Activated CD8-positive, alpha-beta memory T cell treated with anti-CD3 and anti-CD28 coated beads for 48 hours (primary cell): Measurements from ENCODE around the gene SEMA4D.

Experiments used
- DNase-seq, 3 experiments: peaks; one replicate each; pipeline ENCODE4 v3.0.0-alpha.2; 2020; ENCODE audit warnings: low read depth in 2 of 3, low spot score in 2 of 3

Gene SEMA4D

GRCh38 chr9:89528540-89528939, 30.6 kb upstream of the SEMA4D start:
- DNase-seq, result no peak

- DNase-seq, result no peak
Measured at GRCh38 chr9:89528131-89528530, 30.2 kb upstream of the SEMA4D start.

GRCh38 chr9:89527084-89527483, 29.2 kb upstream of the SEMA4D start:
- no peak for DNase-seq

DNA sequence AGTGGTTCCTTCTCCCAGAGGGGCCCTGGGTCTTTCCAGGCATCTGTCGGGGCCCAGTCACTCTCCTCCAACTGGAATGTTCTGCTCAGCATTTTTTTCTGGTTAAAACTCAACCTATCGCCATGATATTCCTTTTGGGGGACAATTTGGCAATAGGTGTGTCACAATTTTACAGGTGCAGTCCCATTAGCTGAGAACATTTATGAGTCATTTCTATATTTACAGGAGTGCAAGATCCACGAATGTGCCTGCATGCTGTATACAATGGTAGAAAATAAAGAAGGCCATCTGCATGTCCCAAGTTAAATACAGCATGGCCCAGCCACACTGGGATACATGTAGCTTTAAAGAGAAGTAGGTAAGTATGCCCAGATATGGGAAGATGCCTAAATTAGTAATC, 28.8 kb upstream of the SEMA4D start:
- no peak for DNase-seq

GRCh38 chr9:89525446-89526374, 27.8 kb upstream of the SEMA4D start:
- no peak for DNase-seq

- no peak for DNase-seq
Measured at GRCh38 chr9:89524963-89525362, 27.1 kb upstream of the SEMA4D start.

GRCh38 chr9:89523948-89524347, 26.0 kb upstream of the SEMA4D start:
- DNase-seq, result no peak

DNA sequence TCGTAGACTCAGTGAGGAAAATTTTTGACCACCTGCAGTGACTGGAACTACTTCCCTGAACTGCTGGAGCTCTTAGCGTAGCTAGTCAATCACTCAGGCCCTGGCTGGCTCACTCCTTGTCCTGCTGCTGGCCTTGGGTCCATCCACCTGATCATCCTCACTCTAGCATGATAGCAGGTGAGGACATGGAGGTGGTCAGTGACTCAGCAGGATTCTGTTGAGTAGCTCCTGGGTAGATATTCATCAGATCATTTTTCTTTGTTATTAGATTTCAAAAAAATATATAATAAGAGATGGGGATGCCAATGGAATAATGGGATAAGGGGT, 25.0 kb upstream of the SEMA4D start:
- no peak for DNase-seq

DNA sequence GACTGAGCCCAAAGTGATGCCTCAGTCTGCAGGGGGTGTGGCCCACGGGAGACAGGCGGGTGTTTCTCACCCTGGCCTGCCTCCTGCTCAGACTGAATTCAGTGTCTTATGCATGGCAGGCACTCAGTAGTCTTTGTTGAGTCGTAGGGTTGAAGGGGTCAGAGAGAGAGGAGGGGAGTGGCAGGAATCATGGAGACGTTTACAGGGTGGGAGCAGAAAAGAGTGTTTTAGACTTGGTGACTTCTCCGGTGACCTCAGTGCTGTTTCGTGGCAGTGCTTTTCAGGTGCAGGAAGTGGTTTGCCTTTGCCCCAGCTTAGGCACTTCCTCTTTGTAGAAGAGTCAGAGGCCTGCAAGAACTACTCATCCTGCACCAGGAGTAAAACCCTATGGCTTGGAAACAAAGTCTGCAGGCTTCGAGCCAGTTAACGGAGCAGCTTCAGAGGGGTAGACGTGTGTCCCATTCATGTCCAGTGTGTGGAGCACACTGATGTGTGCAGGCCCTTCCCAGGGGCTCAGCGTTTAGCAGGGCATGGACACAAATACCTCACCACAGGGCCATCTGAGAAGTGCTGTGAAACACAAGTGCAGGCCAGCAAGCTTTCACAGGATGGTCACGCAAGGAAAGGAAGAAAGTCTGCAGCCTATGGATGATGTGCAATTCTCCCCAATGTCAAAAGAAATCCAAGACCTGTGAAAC, 24.5 kb upstream of the SEMA4D start:
- peak in 1 of 3 experiments; percentile 40 for DNase-seq

GRCh38 chr9:89519366-89519805, 21.5 kb upstream of the SEMA4D start:
- DNase-seq, result no peak

GRCh38 chr9:89518466-89519365, 20.8 kb upstream of the SEMA4D start:
- no peak for DNase-seq

GRCh38 chr9:89515416-89515815, 17.5 kb upstream of the SEMA4D start:
- no peak for DNase-seq

- no peak for DNase-seq
Measured at GRCh38 chr9:89514956-89515355, 17.0 kb upstream of the SEMA4D start.

DNA sequence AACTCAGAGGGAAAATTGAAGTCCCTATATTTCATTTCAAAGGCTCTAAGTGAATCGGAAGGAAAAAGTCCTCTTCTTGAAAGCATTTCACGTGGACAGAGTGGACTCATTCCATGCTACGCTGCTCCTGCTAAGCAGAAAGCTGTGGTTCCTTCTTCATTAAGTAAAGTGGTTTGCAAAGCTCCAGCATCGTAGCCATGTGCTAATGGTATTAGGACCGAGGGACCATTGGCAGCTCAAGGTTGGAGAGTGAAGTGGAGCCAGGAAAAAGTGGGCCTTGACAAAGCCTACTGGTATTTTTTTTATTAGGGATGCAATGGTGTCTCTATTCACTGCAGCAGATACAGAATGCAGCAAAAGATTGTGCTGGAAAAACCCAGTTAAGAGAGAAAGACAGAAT, 16.4 kb upstream of the SEMA4D start:
- no peak for DNase-seq

- no peak for DNase-seq
Measured at GRCh38 chr9:89513837-89514236, 15.9 kb upstream of the SEMA4D start.

DNA sequence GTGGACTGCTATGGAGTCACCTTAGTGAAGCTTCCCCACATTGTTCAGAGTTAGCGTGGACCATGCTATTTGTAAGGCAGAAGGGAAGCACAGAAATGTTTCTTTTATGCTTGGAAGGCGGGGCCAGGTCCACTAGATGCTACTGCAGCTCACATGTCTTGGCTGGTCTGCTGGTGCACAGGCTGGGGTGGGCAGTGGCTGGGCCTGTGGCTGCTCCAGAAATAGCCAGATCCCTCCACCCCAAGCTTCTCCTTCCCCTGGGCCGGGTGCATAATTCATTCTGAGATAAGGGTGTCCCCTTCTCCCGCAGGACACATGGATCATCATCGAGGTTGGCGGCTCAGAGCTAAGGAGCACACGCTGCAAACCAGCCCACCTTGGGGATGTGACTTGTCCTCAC, 14.5 kb upstream of the SEMA4D start:
- no peak for DNase-seq

- DNase-seq, result no peak
Measured at GRCh38 chr9:89508951-89509615, 11.2 kb upstream of the SEMA4D start.

GRCh38 chr9:89505911-89506310, 8.0 kb upstream of the SEMA4D start:
- DNase-seq, result no peak

- DNase-seq, result no peak
Measured at GRCh38 chr9:89505048-89505447, 7.1 kb upstream of the SEMA4D start.

DNA sequence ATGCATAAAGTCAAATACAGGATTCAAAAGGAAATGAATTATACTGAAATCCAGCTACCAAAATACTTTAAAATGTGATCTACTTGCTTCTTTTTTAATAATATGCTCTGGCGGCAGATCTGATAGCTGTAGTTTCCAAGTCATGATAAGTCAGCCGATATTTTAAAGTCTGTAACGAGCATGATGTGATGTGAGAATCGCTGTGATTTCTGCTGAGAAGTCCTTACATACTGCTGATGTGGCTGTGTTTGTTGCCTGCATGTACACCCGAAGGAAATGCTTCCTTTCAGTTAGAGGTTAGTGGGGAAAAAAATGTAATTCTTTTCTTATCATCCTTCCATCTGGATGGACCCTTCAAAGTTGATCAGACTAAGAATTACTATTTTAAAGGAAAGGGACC, 4.8 kb upstream of the SEMA4D start:
- DNase-seq, result no peak

DNA sequence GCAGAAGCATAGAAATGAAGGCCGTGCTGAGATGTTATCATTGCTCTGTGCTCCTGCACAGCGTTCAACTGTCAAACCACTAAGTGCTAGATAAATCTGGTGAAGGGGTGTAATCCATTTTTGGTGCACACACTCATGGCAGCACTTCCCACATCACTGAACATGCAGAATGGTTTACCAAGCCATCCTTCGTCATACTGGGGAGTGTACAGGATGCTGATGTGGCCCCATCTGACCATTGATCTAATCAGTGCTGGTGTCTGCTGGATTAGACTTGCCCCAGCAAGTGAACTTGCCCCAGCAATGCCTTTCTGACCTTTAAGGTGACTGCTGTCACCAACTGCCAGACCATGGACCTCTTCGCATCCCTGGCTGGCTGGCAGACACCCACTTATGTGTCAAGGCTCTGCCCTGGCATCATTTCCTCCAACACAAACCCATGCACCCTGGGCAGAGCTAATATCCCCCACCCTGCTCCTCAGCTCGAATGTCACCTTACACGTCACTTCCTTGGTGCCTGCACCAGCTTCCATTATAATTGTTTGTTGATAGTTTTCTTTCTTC, 4.2 kb upstream of the SEMA4D start:
- DNase-seq, result no peak
